Liver (tissue), 9 donors: ENCODE data around the gene VAPB. TPM values are rescaled to one million over a fixed set of nuclear protein-coding genes. Genes with fewer than 3 reads are reported as not detected.

Experiments
- DNase-seq: peaks from one replicate; pipeline ENCODE4 v3.0.0-alpha.2; 2017; ENCODE audit warnings: low spot score
- H3K27ac ChIP-seq, 2 donors: one replicate each; pipeline ENCODE4 v1.7.0; 2013; ENCODE audit warnings: inconsistent platforms in 2 of 2, low read length in 2 of 2, control low read depth in 1 of 2, low read depth in 1 of 2, mild to moderate bottlenecking in 1 of 2
- H3K27me3 ChIP-seq, 4 donors: one replicate each; pipeline versions ENCODE4 v1.6.1 to v1.7.0; 2013; ENCODE audit warnings: low read length in 3 of 4, inconsistent platforms in 1 of 4, mild to moderate bottlenecking in 1 of 4, moderate library complexity in 1 of 4; ENCODE audit not compliant: control insufficient read depth in 4 of 4, insufficient read depth in 4 of 4
- H3K36me3 ChIP-seq, 4 donors: one replicate each; pipeline versions ENCODE4 v1.6.1 to v1.7.0; 2013; ENCODE audit warnings: low read length in 3 of 4, mild to moderate bottlenecking in 3 of 4, low read depth in 1 of 4, moderate library complexity in 1 of 4; ENCODE audit not compliant: control insufficient read depth in 4 of 4, insufficient read depth in 3 of 4
- H3K4me1 ChIP-seq, 4 donors: one replicate each; pipeline versions ENCODE4 v1.6.1 to v1.7.0; 2013; ENCODE audit warnings: low read length in 3 of 4, mild to moderate bottlenecking in 3 of 4, moderate library complexity in 1 of 4; ENCODE audit not compliant: control insufficient read depth in 4 of 4, insufficient read depth in 4 of 4
- H3K4me3 ChIP-seq, 3 donors: one replicate each; pipeline versions ENCODE4 v1.6.1 to v1.7.0; 2013; ENCODE audit warnings: low read length in 3 of 3, control low read depth in 1 of 3, low read depth in 1 of 3, mild to moderate bottlenecking in 1 of 3
- H3K9ac ChIP-seq, 2 donors: one replicate each; pipeline ENCODE4 v1.7.0; 2013; ENCODE audit warnings: low read length in 2 of 2, mild to moderate bottlenecking in 2 of 2, moderate library complexity in 2 of 2, control low read depth in 1 of 2, low read depth in 1 of 2
- H3K9me3 ChIP-seq, 4 donors: one replicate each; pipeline versions ENCODE4 v1.6.1 to v1.7.0; 2013; ENCODE audit warnings: low read length in 3 of 4; ENCODE audit not compliant: control insufficient read depth in 4 of 4
- ATF3 ChIP-seq: IDR thresholded peaks from 2 replicates; pipeline ENCODE4 v1.6.1; 2016; ENCODE audit warnings: antibody characterized with exemption
- CTCF ChIP-seq: fragments of 150-350 bp; IDR thresholded peaks from 2 replicates; pipeline ENCODE4 v1.5.1; 2017; ENCODE audit warnings: improper control_type of control experiment, low read depth, low read length; ENCODE audit not compliant: missing input control
- EGR1 ChIP-seq, 2 donors: IDR thresholded peaks; 2 replicates each; pipeline ENCODE4 v1.6.1; 2016 to 2018; ENCODE audit warnings: antibody characterized with exemption in 2 of 2, low read depth in 2 of 2
- FOXA1 ChIP-seq: IDR thresholded peaks from 2 replicates; pipeline ENCODE4 v1.6.1; 2016; ENCODE audit warnings: antibody characterized with exemption
- FOXA2 ChIP-seq: IDR thresholded peaks from 2 replicates; pipeline ENCODE4 v1.6.1; 2016; ENCODE audit warnings: antibody characterized with exemption
- GABPA ChIP-seq, 2 donors: IDR thresholded peaks in 1 of 2; conservative IDR thresholded peaks in 1 of 2; 2 replicates each; pipeline ENCODE4 v1.6.1; 2016; ENCODE audit warnings: antibody characterized with exemption in 2 of 2, mild to moderate bottlenecking in 1 of 2, moderate library complexity in 1 of 2
- HNF4A ChIP-seq, 2 donors: conservative IDR thresholded peaks; 2 replicates each; pipeline ENCODE4 v1.6.1; 2016; ENCODE audit warnings: antibody characterized with exemption in 2 of 2, mild to moderate bottlenecking in 2 of 2
- HNF4G ChIP-seq: IDR thresholded peaks from 2 replicates; pipeline ENCODE4 v1.6.1; 2016; ENCODE audit warnings: antibody characterized with exemption
- JUND ChIP-seq, 2 donors: IDR thresholded peaks; 2 replicates each; pipeline ENCODE4 v1.6.1; 2016; ENCODE audit warnings: antibody characterized with exemption in 2 of 2
- MAX ChIP-seq: IDR thresholded peaks from 2 replicates; pipeline ENCODE4 v1.6.1; 2016; ENCODE audit warnings: antibody characterized with exemption
- NR2F2 ChIP-seq: IDR thresholded peaks from 2 replicates; pipeline ENCODE4 v1.6.1; 2016; ENCODE audit warnings: antibody characterized with exemption
- RAD21 ChIP-seq, 2 donors: IDR thresholded peaks; 2 replicates each; pipeline ENCODE4 v1.6.1; 2016; ENCODE audit warnings: antibody characterized with exemption in 2 of 2, mild to moderate bottlenecking in 2 of 2
- REST ChIP-seq: IDR thresholded peaks from 2 replicates; pipeline ENCODE4 v1.6.1; 2016; ENCODE audit warnings: antibody characterized with exemption, mild to moderate bottlenecking
- RXRA ChIP-seq, 2 donors: IDR thresholded peaks; 2 replicates each; pipeline ENCODE4 v1.6.1; 2017 to 2018; ENCODE audit warnings: antibody characterized with exemption in 2 of 2, mild to moderate bottlenecking in 1 of 2
- SP1 ChIP-seq: IDR thresholded peaks from 2 replicates; pipeline ENCODE4 v1.6.1; 2018; ENCODE audit warnings: antibody characterized with exemption, mild to moderate bottlenecking
- TAF1 ChIP-seq: conservative IDR thresholded peaks from 2 replicates; pipeline ENCODE4 v1.6.1; 2016; ENCODE audit warnings: antibody characterized with exemption, mild to moderate bottlenecking
- YY1 ChIP-seq: IDR thresholded peaks from 2 replicates; pipeline ENCODE4 v1.6.1; 2016; ENCODE audit warnings: antibody characterized with exemption, mild to moderate bottlenecking
- ZBTB33 ChIP-seq: IDR thresholded peaks from 2 replicates; pipeline ENCODE4 v1.6.1; 2016; ENCODE audit warnings: antibody characterized with exemption
- whole genome bisulfite sequencing: extraction: QIAGEN DNeasy Blood & Tissue Kit; methylation state at CpG from one replicate; pipeline ENCODE4 v1.1.7; 2013; 5-methylcytosine and 5-hydroxymethylcytosine counted together
- polyA plus RNA-seq, 2 donors: library from polyadenylated mRNA; stranded (reverse) in 1 of 2; unstranded in 1 of 2; fragments of 200-250 nt in 1 of 2; fragments of >200 nt in 1 of 2; fragmentation: Nextera tagmentation in 1 of 2; extraction: Ambion mirVana in 1 of 2; gene quantifications; one replicate each; pipeline versions ENCODE4 v1.2.1 to v1.2.3, GENCODE V29; 2013 to 2015
- total RNA-seq, 2 donors: library from RNA; depleted of rRNA; stranded (reverse); fragments of >200 nt; gene quantifications; one replicate each; pipeline ENCODE4 v1.2.3, GENCODE V29; 2014
- donor health status: healthy.
- donor health status: healthy.
- donor health status: healthy.
- donor health status: healthy.
- donor health status: healthy.

Gene VAPB
- total and polyA plus RNA-seq, 4 donors = 12.2 to 21.7 (median 18.5) TPM

GRCh38 chr20:58392286-58392685, 3.3 kb downstream of the VAPB start:
- Histone ChIP-seq H3K27me3 (no peaks in the 10 kb centered on the region), H3K4me3 (no peak overlapping the region), H3K4me1 (peaks cover 2 to 19% (median 12%) of the 10 kb centered on the region in 4 donors), H3K9ac (no peak overlapping the region), H3K27ac (no peak overlapping the region), H3K9me3 (no peaks in the 10 kb centered on the region), H3K36me3 (peaks cover 0 to 2% (median 0%) of the 10 kb centered on the region in 4 donors)
- WGBS = 83% methylated on average over 4 of the region's 4 CpGs
- no peak for DNase-seq
- TF ChIP-seq SP1 = no peak
- TF ChIP-seq REST = no peak
- TF ChIP-seq MAX = no peak
- no peak for TF ChIP-seq HNF4G
- no peak for TF ChIP-seq RAD21 (IDR thresholded peaks at IDR 0.05)
- TF ChIP-seq CTCF = no peak
- no peak for TF ChIP-seq YY1
- TF ChIP-seq EGR1 (IDR thresholded peaks at IDR 0.05; ENCODE audit: low read depth in 2 of 2) = no peak
- no peak for TF ChIP-seq FOXA2
- TF ChIP-seq ZBTB33 = no peak
- TF ChIP-seq JUND (IDR thresholded peaks at IDR 0.05) = no peak
- no peak for TF ChIP-seq GABPA (IDR thresholded peaks at IDR 0.05 in 1 of 2, conservative IDR thresholded peaks at IDR 0.05 in 1 of 2)
- TF ChIP-seq TAF1 = no peak
- no peak for TF ChIP-seq HNF4A (conservative IDR thresholded peaks at IDR 0.05)
- no peak for TF ChIP-seq ATF3
- TF ChIP-seq RXRA (IDR thresholded peaks at IDR 0.05) = no peak
- TF ChIP-seq FOXA1 = no peak
- TF ChIP-seq NR2F2 = no peak
